Fibroblast of lung (primary cell): ENCODE data around the gene RAVER2. TPM values are rescaled to one million over a fixed set of nuclear protein-coding genes. Genes with fewer than 3 reads are reported as not detected.

Experiments
- DNase-seq, 2 donors: peaks; one replicate each; pipeline versions ENCODE4 v3.0.0 to v3.0.0-alpha.2; 2010; ENCODE audit warnings: low read depth in 2 of 2
- H2AFZ ChIP-seq: 2 replicates; pipeline ENCODE4 v1.5.1; 2012; ENCODE audit warnings: low read length, control low read depth, inconsistent platforms
- H3K27ac ChIP-seq: 2 replicates; pipeline ENCODE4 v1.5.1; 2011; ENCODE audit warnings: low read length, control low read depth; ENCODE audit not compliant: insufficient read depth
- H3K27me3 ChIP-seq: 2 replicates; pipeline ENCODE4 v1.5.1; 2011; ENCODE audit warnings: mild to moderate bottlenecking, low read length; ENCODE audit not compliant: control insufficient read depth, insufficient read depth
- H3K36me3 ChIP-seq: 2 replicates; pipeline ENCODE4 v1.5.1; 2011; ENCODE audit warnings: low read length; ENCODE audit not compliant: control insufficient read depth, insufficient read depth
- H3K4me1 ChIP-seq: 2 replicates; pipeline ENCODE4 v1.5.1; 2011; ENCODE audit warnings: low read length; ENCODE audit not compliant: control insufficient read depth, insufficient read depth; ENCODE audit errors: extremely low read depth
- H3K4me2 ChIP-seq: 2 replicates; pipeline ENCODE4 v1.5.1; 2011; ENCODE audit warnings: low read length, control low read depth; ENCODE audit not compliant: insufficient read depth; ENCODE audit errors: extremely low read depth
- H3K4me3 ChIP-seq, 4 experiments: fragments of 200-600 bp in 1 of 4; sonication (generic) in 1 of 4; replicated peaks in 1 of 4; 2 replicates each; pipeline ENCODE4 v1.5.1; 2011 to 2016; ENCODE audit warnings: low read length in 4 of 4, low read depth in 3 of 4, mild to moderate bottlenecking in 3 of 4, control low read depth in 2 of 4, inconsistent platforms in 1 of 4, mixed read lengths in 1 of 4; ENCODE audit not compliant: insufficient read depth in 1 of 4; ENCODE audit errors: control extremely low read depth in 1 of 4
- H3K79me2 ChIP-seq: 2 replicates; pipeline ENCODE4 v1.5.1; 2012; ENCODE audit warnings: mild to moderate bottlenecking, low read length, inconsistent platforms; ENCODE audit not compliant: control insufficient read depth, insufficient read depth
- H3K9ac ChIP-seq: 2 replicates; pipeline ENCODE4 v1.5.1; 2011; ENCODE audit warnings: mild to moderate bottlenecking, low read length, control low read depth; ENCODE audit not compliant: insufficient read depth
- H3K9me3 ChIP-seq: 2 replicates; pipeline ENCODE4 v1.5.1; 2012; ENCODE audit warnings: low read depth, low read length; ENCODE audit not compliant: control insufficient read depth, insufficient read depth
- H4K20me1 ChIP-seq: 2 replicates; pipeline ENCODE4 v1.5.1; 2011; ENCODE audit warnings: low read length; ENCODE audit not compliant: control insufficient read depth, insufficient read depth; ENCODE audit errors: extremely low read depth
- EZH2 ChIP-seq: IDR thresholded peaks from 2 replicates; pipeline ENCODE4 v1.5.1; 2012; ENCODE audit warnings: low read length, control low read depth, mild to moderate bottlenecking; ENCODE audit errors: missing control alignments
- polyA plus RNA-seq, 2 donors: library from polyadenylated mRNA; depleted of rRNA in 1 of 2; stranded (reverse) in 1 of 2; unstranded in 1 of 2; fragments of >200 nt; gene quantifications; 2 replicates each; pipeline ENCODE4 v1.2.1, GENCODE V29; 2011 to 2012; ENCODE audit warnings: missing spikeins in 1 of 2
- total RNA-seq: library from RNA; depleted of rRNA; stranded (reverse); fragments of >200 nt; gene quantifications from 2 replicates; pipeline ENCODE4 v1.2.1, GENCODE V29; 2014
- TF ChIP-seq, protein P1 (sequence below), 2 donors: IDR thresholded peaks in 1 of 2; conservative IDR thresholded peaks in 1 of 2; 1 replicate in 1 of 2; 2 replicates in 1 of 2; pipeline ENCODE4 v1.5.1; 2011 to 2012; ENCODE audit warnings: low read length in 2 of 2, control low read depth in 1 of 2, inconsistent platforms in 1 of 2, low read depth in 1 of 2, mild to moderate bottlenecking in 1 of 2

Gene RAVER2
- total and polyA plus RNA-seq, 2 donors (not counting 1 experiment from before 2014, with no cell fraction given) = 4.3 to 5.6 TPM

DNA sequence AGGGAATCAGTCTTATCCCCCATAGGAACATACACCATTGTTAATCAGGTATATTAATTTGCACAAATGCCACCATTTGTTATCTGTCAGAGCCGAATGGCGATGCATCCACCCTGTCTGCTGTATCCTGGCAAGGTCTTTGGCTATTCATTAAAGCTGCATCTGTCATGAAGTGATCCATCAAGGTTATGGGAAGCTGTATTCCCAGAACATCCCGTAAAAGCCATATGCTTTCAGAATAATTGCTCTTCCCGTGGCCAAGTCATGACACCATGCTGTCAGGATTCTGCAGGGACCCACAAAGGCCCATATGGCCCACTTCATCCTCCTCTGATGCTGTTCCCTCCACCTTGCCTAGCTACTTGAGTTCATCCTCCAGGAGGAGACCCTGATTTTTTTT, 103.9 kb downstream of the RAVER2 start:
- no peaks in the 10 kb centered on the region for H3K4me1 ChIP-seq

DNA sequence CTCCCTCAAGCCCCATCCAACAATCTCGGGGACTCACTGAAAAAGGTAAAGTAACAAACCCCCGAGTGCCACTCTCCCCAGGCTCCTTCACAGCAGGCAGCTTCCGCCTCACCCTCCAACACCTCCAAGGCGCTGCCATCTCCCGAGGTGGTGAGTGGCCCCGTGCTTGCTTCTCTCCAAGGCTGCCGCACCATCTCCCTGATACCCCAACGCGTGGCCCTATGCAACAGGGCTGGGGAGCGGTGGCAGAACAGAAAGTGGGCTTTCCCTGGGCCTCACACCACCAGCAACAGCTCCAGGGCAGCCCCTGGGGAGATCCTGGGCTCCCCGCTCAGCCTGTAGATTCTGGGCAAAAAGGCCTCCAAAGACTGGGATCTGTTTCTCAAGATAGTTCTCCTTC, 105.1 kb downstream of the RAVER2 start:
- no peak for DNase-seq
- Histone ChIP-seq H3K27me3 (no peaks in the 10 kb centered on the region), H3K4me1 (no peaks in the 10 kb centered on the region), H3K27ac (no peak overlapping the region), H4K20me1 (no peaks in the 10 kb centered on the region), H3K36me3 (peaks cover 14% of the 10 kb centered on the region), H3K4me3 (no peak overlapping the region), H3K9me3 (no peaks in the 10 kb centered on the region), H3K9ac (no peak overlapping the region), H3K79me2 (no peaks in the 10 kb centered on the region), H2AFZ (no peak overlapping the region), H3K4me2 (no peak overlapping the region)
- no peak for TF ChIP-seq EZH2
- TF ChIP-seq, protein P1, sequence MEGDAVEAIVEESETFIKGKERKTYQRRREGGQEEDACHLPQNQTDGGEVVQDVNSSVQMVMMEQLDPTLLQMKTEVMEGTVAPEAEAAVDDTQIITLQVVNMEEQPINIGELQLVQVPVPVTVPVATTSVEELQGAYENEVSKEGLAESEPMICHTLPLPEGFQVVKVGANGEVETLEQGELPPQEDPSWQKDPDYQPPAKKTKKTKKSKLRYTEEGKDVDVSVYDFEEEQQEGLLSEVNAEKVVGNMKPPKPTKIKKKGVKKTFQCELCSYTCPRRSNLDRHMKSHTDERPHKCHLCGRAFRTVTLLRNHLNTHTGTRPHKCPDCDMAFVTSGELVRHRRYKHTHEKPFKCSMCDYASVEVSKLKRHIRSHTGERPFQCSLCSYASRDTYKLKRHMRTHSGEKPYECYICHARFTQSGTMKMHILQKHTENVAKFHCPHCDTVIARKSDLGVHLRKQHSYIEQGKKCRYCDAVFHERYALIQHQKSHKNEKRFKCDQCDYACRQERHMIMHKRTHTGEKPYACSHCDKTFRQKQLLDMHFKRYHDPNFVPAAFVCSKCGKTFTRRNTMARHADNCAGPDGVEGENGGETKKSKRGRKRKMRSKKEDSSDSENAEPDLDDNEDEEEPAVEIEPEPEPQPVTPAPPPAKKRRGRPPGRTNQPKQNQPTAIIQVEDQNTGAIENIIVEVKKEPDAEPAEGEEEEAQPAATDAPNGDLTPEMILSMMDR (conservative IDR thresholded peaks at IDR 0.05 in 1 of 2, IDR thresholded peaks at IDR 0.05 in 1 of 2; ENCODE audit: low read depth in 1 of 2, low read length in 2 of 2) = no peak

More for the DNA sequence above, 103.9 kb downstream of the RAVER2 start:
- H3K27ac ChIP-seq = no peak overlapping the region
- H3K9ac ChIP-seq = no peak overlapping the region
- no peaks in the 10 kb centered on the region for H4K20me1 ChIP-seq
- DNase-seq = no peak
- no peaks in the 10 kb centered on the region for H3K79me2 ChIP-seq
- no peak overlapping the region for H3K4me2 ChIP-seq
- H3K36me3 ChIP-seq = peaks cover 21% of the 10 kb centered on the region
- TF ChIP-seq, protein P1 (conservative IDR thresholded peaks at IDR 0.05 in 1 of 2, IDR thresholded peaks at IDR 0.05 in 1 of 2; ENCODE audit: low read depth in 1 of 2, low read length in 2 of 2) = no peak
- no peak for TF ChIP-seq EZH2
- no peaks in the 10 kb centered on the region for H3K9me3 ChIP-seq
- H3K27me3 ChIP-seq = no peaks in the 10 kb centered on the region
- H2AFZ ChIP-seq = no peak overlapping the region
- H3K4me3 ChIP-seq = no peak overlapping the region

DNA sequence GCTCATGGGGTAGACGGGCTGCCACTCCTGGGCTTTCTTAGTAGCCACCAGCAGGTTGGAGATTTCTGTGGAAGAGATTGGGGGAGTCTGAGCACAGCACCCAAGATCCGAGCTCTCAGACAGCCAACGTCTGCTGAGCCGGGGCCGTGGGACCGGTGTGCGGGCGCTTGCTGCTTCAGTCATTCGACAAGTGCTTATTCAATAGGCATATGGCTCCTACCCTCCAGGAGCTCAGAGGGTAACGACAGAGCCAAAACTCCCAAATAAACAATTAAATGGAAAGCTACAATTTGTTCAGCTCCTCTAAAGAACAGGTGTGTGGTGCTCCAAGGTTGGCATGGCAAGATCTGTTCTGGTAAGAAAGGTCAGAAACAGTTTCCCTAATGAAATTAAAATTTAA, 106.0 kb downstream of the RAVER2 start:
- Histone ChIP-seq H4K20me1 (no peaks in the 10 kb centered on the region), H3K4me2 (no peak overlapping the region), H3K4me3 (no peak overlapping the region), H3K4me1 (no peaks in the 10 kb centered on the region), H3K9ac (no peak overlapping the region), H3K79me2 (no peaks in the 10 kb centered on the region), H2AFZ (no peak overlapping the region), H3K27me3 (no peaks in the 10 kb centered on the region), H3K27ac (no peak overlapping the region), H3K9me3 (no peaks in the 10 kb centered on the region), H3K36me3 (peaks cover 10% of the 10 kb centered on the region)
- DNase-seq = no peak
- no peak for TF ChIP-seq EZH2
- TF ChIP-seq, protein P1 (conservative IDR thresholded peaks at IDR 0.05 in 1 of 2, IDR thresholded peaks at IDR 0.05 in 1 of 2; ENCODE audit: low read depth in 1 of 2, low read length in 2 of 2) = no peak
